PFSK-1 (cell line): Measurements from ENCODE around the gene SEPTIN6. TPM values are rescaled to one million over a fixed set of nuclear protein-coding genes. Genes with fewer than 3 reads are reported as not detected.

ENCODE experiments used
- FOXP2 ChIP-seq: optimal IDR thresholded peaks from 2 replicates; pipeline ENCODE3; 2011; ENCODE audit warnings: borderline replicate concordance, control low read depth, inconsistent platforms; ENCODE audit not compliant: insufficient read depth; ENCODE audit errors: extremely low read length, extremely low read depth
- POLR2AphosphoS5 ChIP-seq: IDR thresholded peaks from 2 replicates; pipeline ENCODE4 v1.6.1; 2012; ENCODE audit warnings: low read depth, mild to moderate bottlenecking, control low read depth, low read length, moderate library complexity
- SIN3A ChIP-seq: IDR thresholded peaks from 2 replicates; pipeline ENCODE4 v1.6.1; 2012; ENCODE audit warnings: mild to moderate bottlenecking, low read length, moderate library complexity, borderline replicate concordance; ENCODE audit not compliant: insufficient read depth
- TAF1 ChIP-seq: IDR thresholded peaks from 2 replicates; pipeline ENCODE4 v1.6.1; 2012; ENCODE audit warnings: low read length, control low read depth, borderline replicate concordance; ENCODE audit not compliant: insufficient read depth
- polyA plus RNA-seq: library from polyadenylated mRNA; unstranded; fragments of >200 nt; gene quantifications from one replicate; pipeline ENCODE4 v1.2.1, GENCODE V29; 2012; ENCODE audit warnings: low read depth, missing spikeins; ENCODE audit not compliant: insufficient read length
- TF ChIP-seq, protein P1 (sequence below), 2 experiments: IDR thresholded peaks; 2 replicates each; pipeline versions ENCODE4 v1.6.1 to v1.8.0; 2011 to 2012; ENCODE audit warnings: low read depth in 2 of 2, low read length in 2 of 2, control low read depth in 1 of 2, inconsistent platforms in 1 of 2, mild to moderate bottlenecking in 1 of 2, moderate library complexity in 1 of 2; ENCODE audit not compliant: insufficient read depth in 1 of 2

Gene SEPTIN6
- polyA plus RNA-seq: 99.3 TPM

DNA sequence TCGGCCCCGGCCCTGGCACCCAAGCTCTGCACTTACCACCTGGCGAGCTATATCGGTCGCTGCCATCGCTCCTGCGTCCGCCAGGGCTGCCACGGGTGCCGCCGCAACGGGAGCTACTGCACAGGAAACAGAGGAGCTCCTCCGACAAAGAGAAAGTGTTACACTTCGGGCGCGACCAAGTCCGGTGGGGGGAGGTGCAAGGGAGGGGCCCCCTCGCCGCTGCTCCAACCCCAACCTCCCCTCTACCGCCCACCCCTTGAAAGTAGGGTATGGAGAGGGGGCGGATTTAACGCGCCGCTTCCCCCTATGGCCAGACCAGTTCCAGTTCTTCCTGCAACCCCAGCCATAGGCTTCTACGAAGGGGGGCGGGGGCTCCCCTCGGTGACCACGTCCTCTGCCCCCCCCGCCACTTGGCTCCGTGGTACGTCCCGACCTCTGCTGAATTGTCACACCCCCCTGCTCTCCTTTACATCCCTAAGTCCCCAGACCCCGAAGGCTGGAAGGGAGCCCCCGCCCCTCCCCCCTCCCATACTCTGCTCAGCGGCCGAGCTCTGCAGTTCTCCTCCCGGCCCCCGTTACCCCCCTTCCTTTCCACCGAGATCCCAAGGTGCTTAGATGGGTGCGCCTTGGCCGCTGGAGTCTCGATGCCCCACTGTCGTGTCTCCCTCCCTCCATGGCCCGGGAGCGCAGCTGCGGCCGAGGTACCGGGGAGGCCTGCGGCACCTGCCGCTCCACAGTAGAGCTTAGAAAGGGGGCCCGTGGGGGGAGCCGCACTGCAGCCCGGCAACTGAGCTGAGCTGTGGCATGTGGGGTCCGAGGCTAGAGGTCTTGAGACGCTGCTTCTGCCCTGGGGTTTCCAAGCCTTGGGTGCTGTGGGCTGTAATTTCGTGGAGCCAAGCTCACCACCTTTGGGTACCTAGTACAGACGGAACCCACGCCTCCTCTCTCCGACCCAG, at the start of gene SEPTIN6:
TSS of gene SEPTIN6 (minus strand) at position 129 of the 956 bp plus-strand sequence. CDS start at position 66, 63 bp downstream.
- TF ChIP-seq TAF1 (peak; percentile 83; the same call in 1 of the 2 replicates), FOXP2 (no peak), SIN3A (peak; percentile 56; the same call in 1 of the 2 replicates), POLR2AphosphoS5 (peak; percentile 72)
- TF ChIP-seq, protein P1, sequence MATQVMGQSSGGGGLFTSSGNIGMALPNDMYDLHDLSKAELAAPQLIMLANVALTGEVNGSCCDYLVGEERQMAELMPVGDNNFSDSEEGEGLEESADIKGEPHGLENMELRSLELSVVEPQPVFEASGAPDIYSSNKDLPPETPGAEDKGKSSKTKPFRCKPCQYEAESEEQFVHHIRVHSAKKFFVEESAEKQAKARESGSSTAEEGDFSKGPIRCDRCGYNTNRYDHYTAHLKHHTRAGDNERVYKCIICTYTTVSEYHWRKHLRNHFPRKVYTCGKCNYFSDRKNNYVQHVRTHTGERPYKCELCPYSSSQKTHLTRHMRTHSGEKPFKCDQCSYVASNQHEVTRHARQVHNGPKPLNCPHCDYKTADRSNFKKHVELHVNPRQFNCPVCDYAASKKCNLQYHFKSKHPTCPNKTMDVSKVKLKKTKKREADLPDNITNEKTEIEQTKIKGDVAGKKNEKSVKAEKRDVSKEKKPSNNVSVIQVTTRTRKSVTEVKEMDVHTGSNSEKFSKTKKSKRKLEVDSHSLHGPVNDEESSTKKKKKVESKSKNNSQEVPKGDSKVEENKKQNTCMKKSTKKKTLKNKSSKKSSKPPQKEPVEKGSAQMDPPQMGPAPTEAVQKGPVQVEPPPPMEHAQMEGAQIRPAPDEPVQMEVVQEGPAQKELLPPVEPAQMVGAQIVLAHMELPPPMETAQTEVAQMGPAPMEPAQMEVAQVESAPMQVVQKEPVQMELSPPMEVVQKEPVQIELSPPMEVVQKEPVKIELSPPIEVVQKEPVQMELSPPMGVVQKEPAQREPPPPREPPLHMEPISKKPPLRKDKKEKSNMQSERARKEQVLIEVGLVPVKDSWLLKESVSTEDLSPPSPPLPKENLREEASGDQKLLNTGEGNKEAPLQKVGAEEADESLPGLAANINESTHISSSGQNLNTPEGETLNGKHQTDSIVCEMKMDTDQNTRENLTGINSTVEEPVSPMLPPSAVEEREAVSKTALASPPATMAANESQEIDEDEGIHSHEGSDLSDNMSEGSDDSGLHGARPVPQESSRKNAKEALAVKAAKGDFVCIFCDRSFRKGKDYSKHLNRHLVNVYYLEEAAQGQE (IDR thresholded peaks at IDR 0.05; ENCODE audit: insufficient read depth in 1 of 2, low read depth in 2 of 2, low read length in 2 of 2): no peak

DNA sequence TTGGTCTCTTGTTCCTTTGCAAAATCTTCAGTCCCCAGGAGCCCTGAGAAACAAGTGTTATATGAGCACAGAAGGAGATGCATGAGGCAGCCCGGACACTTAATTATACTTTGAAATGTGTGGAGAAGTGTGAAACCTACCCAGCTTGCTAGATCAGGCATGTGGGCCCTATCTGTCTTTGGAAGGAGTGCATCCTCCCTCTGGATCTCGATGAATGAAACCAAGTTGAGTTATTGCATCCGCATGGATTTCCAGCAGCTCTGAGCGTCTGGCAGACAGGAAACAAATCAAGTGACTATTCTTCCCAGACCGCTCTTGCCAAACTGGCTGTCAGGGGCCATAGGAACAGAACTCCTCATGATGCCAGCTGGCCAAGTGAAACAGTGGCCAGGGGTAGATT, 45.8 kb upstream of the SEPTIN6 start:
- TF ChIP-seq, protein P1 (IDR thresholded peaks at IDR 0.05; ENCODE audit: insufficient read depth in 1 of 2, low read depth in 2 of 2, low read length in 2 of 2): no peak
- no peak for TF ChIP-seq POLR2AphosphoS5

DNA sequence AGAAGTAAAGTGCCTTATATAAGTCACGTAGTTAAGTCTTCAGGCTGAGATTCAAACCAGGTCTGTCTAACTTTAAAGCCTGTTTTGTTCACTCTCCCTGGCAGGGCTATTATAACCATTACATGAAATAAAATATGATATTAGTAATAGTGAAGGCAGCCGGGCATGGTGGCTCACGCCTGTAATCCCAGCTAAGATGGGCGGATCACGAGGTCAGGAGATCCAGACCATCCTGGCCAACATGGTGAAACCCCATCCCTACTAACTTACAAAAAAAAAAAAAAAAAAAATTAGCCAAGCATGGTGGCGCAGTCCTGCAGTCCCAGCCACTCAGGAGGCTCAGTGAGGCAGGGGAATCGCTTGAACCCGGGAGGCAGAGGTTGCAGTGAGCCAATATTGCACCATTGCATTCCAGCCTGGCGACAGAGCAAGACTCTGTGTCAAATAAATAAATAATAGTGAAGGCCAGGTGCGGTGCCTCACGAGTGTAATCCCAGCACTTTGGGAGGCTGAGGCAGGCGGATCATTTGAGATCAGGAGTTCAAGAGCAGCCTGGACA, 43.3 kb upstream of the SEPTIN6 start:
- TF ChIP-seq FOXP2 (no peak), TAF1 (no peak), SIN3A (no peak), POLR2AphosphoS5 (no peak)
- TF ChIP-seq, protein P1 (IDR thresholded peaks at IDR 0.05; ENCODE audit: insufficient read depth in 1 of 2, low read depth in 2 of 2, low read length in 2 of 2): no peak

DNA sequence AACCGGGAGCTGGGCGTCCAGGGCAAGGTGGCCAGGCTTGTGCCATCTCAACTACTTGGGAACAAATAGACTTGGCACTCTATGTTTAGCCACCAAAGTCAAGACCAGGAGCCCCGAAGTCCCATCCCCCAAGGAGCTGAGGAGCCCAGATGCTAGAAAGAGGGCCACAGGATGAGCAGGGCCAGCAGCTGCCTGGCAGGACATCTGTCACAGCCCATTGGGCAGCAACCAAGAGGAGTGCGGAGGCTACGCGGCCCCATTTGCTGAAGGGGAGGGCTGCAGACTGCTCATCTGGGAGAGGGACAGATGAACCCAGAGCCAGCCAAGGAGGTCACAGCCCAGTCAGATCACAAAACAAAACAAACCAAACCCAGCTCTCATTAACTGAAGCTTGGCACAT, 42.5 kb upstream of the SEPTIN6 start:
- TF ChIP-seq SIN3A (no peak), FOXP2 (no peak), POLR2AphosphoS5 (no peak), TAF1 (no peak)
- TF ChIP-seq, protein P1 (IDR thresholded peaks at IDR 0.05; ENCODE audit: insufficient read depth in 1 of 2, low read depth in 2 of 2, low read length in 2 of 2): no peak
